Stimulated activated CD4-positive, alpha-beta T cell treated with anti-CD3 and anti-CD28 coated beads, Interleukin-2, amount 100 ng/mL, for 4 hours (primary cell): ENCODE data around the gene PTPN22.

Experiments used
- DNase-seq: peaks from one replicate; pipeline ENCODE4 v3.0.0-alpha.2; 2020; ENCODE audit warnings: low read depth

Gene PTPN22

GRCh38 chr1:113871597-113872113, at the start of gene PTPN22:
Gene PTPN22 (minus strand): TSS chr1:113871712.
- DNase-seq = peak; percentile 79

GRCh38 chr1:113918243-113918642, 46.7 kb upstream of the PTPN22 start:
- no peak for DNase-seq

GRCh38 chr1:113917400-113918082, 46.0 kb upstream of the PTPN22 start:
- no peak for DNase-seq

DNA sequence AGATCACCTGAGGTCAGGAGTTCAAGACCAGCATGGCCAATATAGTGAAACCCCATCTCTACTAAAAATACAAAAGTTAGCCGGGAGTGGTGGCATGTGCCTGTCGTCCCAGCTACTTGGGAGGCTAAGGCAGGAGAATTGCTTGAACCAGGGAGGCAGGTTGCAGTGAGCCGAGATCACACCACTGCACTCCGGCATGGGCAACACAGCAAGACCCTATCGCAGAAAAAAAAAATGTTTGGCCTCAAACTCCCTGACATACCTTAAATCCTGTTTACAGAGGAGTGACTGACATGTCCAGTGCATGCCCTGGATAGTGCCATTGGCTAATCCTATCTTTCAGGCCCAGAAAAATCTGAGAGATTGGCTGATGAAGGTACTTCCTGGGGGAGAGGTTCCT, 45.5 kb upstream of the PTPN22 start:
- no peak for DNase-seq

DNA sequence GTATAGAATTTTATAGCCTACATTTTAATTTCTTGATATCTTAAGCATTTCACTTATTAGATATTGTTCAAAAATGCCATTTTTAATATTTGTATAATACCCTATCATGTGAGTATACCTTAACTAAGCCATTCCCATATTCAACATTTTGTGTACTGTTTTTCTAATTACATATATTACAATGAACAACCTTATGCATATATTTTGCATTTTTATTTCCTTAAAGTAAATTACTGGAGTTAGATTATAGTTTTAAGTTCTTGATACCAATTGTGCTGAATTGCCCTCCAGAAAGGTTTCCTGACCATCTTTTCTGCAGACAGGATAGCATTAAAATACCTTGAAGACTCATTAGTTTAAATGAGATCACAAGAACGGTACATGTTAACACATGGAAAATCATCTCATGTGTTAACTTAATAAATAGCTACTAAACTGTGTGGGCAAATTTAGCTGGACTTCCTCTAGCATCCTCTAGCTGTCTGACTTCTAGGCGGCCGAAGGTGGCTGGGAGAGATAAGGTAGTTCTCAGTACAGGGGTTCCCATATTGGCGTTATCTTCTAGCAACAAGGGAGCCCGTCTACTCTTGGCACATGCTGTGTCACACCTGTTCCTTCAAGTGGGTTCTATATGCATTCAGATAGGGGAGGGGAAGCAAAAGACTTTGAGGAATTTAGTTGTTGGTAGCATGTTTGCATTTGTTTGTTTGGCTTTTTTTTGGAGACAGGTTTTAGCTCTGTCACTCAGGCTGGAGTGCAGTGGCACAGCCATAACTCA, 42.6 kb upstream of the PTPN22 start:
- no peak for DNase-seq

GRCh38 chr1:113913312-113913668, 41.8 kb upstream of the PTPN22 start:
- no peak for DNase-seq

DNA sequence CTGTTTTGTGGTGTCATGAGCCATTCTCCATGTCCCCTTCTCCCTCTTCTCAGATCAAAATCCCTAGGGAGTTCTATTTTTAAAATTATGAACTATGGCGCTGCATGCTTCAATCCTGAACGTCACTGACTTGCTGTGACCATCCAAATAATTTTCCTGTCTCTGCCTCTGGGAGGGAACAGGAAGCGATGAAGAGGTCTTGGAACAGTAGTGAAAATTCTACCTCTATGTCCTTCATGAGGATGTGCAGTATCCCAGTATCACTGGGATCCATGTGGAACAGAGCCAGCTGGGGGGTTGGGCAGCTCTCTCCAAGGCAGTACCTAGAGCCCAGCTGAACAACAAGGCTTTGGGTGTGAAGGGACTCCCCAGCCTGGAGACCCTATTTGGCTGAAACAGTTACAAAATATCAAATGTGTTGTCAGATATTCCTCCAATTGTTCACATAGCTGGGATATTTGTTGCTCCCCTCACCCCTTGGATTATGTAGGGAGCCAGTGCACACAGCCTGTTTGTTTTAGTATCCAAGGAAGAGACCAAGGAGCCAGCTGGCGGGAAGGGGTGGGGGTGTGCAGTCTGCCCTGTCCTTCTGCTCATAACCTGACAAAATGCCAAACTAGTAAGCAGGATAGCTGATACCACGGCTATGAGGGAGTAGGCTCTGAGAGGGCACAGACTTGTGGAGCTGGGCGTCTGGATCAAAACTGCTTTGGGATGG, 41.2 kb upstream of the PTPN22 start:
- DNase-seq = no peak

DNA sequence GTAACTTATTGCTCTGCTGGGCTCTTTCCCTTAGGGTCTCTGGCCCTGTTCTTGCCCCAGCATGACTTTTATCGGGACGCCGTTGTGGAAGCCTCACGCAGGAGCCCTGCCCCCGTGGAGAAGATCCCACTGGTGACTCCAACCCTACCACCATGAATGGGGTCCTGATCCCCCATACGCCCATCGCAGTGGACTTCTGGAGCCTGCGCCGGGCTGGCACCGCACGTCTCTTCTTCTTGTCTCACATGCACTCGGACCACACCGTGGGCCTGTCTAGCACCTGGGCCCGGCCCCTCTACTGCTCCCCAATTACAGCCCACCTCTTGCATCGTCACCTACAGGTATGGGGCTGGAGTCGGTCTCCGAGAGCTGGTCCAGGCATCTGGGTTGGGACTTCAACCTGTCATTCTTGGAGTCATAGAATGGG, 33.9 kb upstream of the PTPN22 start:
- no peak for DNase-seq

DNA sequence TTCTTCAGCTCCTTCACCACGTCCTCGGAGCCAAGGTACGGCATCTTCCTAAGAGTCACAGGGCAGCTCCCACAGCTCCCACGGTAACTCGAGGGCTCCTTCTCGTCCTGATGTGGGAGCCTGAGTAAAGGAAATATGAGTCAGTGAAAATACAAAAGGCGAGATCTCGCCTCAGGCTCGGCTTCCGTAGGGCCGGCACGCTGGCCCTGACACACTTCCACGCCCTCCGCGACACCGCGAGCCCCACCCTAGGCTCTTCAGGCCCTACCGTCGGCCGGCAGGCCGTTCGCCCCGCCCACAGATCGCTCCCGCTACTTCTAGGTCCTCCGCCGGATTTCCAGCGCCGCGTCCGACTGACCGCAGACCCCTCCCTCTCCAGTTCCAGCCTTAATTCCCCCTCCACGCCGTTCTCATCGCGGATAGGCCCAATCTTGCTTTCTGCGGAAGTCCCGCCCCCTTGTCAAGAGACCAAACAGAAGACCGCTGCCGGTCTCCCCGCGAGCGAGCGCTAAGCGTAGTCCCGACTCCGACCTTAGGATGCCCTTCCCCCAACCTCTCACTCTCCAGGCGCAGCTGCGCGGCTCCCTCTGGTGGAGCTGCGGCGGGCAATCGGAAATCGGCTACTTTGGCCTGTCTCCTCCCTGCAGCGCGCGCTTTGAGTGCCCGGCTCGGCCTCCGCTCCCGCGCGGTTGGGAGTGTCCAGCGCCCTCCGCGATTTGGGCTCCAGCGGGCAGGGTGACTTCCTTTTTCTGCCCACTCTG, 33.3 kb upstream of the PTPN22 start, which contains the start of the genes AP4B1 and DCLRE1B:
TSS of gene AP4B1 (minus strand) at position 126 of the 761 bp plus-strand sequence. CDS start at position 44, 82 bp downstream.
TSS of gene DCLRE1B (plus strand) at position 653 of the 761 bp plus-strand sequence. CDS start 261 bp downstream, outside the sequence.
- DNase-seq = peak; percentile 96

GRCh38 chr1:113904293-113904673, 32.8 kb upstream of the PTPN22 start:
- DNase-seq = no peak

DNA sequence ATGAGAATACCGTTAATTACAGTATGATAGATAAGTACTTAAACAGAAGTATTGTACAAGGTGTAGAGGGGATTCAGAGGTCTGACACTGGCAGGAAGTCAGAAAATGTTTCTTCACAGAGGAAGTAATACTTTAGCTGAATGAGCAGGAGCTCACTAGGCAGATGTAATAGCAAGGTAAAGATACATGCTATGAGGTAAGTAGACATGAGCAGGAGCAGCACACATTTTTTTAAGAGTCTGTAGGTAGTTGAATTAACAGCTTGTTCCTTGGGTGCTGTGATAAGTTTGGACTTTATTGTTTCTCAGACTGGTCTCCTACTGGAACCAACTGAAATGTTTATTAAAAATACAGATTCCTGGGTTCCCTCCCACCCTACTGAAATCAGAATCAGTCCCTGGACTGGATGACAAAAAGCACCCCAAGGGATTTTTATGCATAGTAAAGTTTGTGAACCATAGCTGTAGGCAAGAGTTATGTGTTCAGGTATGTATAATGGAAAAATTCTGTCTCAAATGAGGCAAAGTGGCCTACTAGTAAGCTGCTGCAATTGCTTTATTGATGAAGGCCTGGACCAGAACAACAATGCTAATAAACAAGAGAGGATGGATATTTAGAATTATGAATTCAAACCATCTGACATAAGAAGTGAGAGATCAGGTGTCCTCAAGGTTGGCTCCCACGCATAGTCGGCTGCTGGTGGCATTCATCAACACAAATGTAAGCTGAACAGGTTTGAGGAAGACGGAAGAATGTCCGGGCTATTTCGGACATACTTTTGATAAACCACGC, 32.2 kb upstream of the PTPN22 start:
- no peak for DNase-seq

- no peak for DNase-seq
Measured at GRCh38 chr1:113901191-113901590, 29.7 kb upstream of the PTPN22 start.

DNA sequence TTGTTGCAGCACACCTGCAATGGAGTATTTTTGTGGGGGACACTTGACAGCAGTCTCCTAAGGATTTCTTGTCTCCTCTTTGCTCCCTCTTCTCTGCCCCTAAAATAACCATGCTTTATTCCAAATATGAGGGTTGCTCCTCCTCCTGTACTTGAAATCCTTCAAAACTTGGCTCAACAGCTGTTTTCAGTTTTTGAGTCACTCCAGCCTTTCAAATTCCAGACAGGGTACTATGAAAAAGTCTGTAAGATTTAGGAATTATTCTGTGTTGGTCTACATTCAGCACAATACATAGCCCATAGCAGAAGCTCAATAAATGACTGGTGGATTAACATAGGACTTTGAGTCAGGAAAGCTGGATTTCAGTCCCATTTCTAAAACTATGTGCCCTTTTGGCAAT, 27.6 kb upstream of the PTPN22 start:
- DNase-seq = no peak

DNA sequence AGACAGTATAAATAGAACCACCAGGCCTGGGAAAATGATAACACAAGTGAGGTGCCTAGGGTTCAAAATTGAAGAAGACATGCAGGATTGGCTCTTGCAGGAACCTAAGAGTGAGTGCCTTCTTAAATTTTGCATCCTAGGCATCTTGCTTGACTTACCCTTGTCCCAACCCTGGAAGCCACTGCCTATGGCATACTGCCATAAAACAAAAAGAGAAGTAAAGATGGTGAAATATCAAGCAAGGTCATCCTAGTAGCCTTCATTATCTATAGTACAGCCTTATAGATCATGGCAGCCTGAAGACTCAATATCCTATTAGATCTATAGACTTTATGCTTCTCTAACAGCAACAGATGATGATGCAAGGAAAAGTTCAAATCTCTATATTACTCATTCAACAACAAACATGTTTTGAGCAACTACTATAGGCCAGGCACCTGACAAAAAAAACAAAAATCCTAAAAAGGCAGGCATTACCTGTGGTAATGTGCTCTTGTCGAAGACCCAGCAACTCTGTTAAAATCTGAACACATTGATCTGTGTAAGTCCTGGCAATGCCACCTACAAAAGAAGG, 26.8 kb upstream of the PTPN22 start:
- DNase-seq = no peak

DNA sequence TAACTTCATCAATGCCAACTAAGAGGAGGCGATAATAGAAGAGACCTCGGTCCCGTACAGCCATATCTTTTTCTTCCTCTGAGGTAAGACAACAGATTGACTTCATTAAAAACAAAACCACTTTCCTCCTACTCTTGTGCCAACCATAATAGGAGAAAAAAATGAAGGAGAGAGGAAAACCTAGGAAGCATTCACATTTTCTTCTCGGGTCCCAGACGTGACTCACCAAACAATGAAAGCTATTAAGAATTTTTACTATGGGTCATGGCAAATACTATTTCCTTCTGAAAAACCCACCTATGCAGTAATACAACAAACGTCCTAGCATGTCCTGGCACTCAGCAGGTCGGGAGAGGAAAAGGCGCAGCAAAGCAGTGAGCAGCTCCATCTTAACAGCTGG, 24.4 kb upstream of the PTPN22 start:
- no peak for DNase-seq

GRCh38 chr1:113895098-113895497, 23.6 kb upstream of the PTPN22 start:
- DNase-seq = no peak

DNA sequence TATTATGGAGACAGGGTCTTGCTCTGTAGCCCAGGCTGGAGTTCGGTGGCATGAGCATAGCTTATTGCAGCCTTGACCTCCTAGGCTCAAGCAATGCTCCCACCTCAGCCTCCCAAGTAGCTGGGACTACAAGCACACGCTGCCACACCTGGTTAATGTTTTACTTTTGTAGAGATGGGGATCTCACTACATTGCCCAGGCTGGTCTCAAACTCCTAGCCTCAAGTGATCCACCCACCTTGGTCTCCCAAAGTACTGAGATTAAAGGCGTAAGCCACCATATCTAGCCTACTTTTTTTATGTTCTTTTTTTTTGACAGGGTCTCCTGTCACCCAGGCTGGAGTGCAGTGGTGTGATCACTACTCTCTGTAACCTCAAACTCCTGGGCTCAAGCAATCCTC, 21.8 kb upstream of the PTPN22 start:
- no peak for DNase-seq

GRCh38 chr1:113891631-113892220, 20.2 kb upstream of the PTPN22 start:
- no peak for DNase-seq

GRCh38 chr1:113890816-113891215, 19.3 kb upstream of the PTPN22 start:
- DNase-seq = no peak
